Measurements from ENCODE around the gene OR2J2. TPM values are rescaled to one million over a fixed set of nuclear protein-coding genes. Genes with fewer than 3 reads are reported as not detected.
"Not testable (repeated sequence)": the region's sequence is repeated elsewhere in the genome, so short reads cannot be mapped to it uniquely, and the experiment has no call there.

OR2J2 gene
- total and polyA plus RNA-seq, 2 of the 4 experiments (the other 2 are of a cell fraction): not detected

- not testable (repeated sequence) for H3K79me1 ChIP-seq (ENCODE audit: low read depth in 1 of 2, low read length in 2 of 2)
Measured at GRCh38 chr6:29218056-29218455, 47.3 kb downstream of the OR2J2 start.

More at GRCh38 chr6:29218056-29218455, 47.3 kb downstream of the OR2J2 start:
- H4K91ac ChIP-seq (ENCODE audit: insufficient read depth, low read depth, low read length); POLR2A ChIA-PET (ENCODE audit: unreplicated experiment); H3K4me2 ChIP-seq (ENCODE audit: low read depth, low read length); H3K4me3 ChIP-seq (ENCODE audit: insufficient read depth, low read depth, low read length); H2BK5ac ChIP-seq (ENCODE audit: low read depth, low read length, poor library complexity, severe bottlenecking); BruUV-seq (replicated peaks); DNase-seq; H3K14ac ChIP-seq (replicated peaks; ENCODE audit: low read depth, low read length); H3K9me3 ChIP-seq (ENCODE audit: control insufficient read depth, insufficient read depth, low read length); H3K4ac ChIP-seq (ENCODE audit: low read depth, low read length); H3K36me3 ChIP-seq (ENCODE audit: control insufficient read depth, insufficient read depth, low read length); H3K56ac ChIP-seq (ENCODE audit: extremely low read depth, insufficient read depth, low read length); H3K4me1 ChIP-seq (ENCODE audit: control insufficient read depth, insufficient read depth, low read length); CTCF ChIA-PET; H4K20me1 ChIP-seq (ENCODE audit: insufficient read depth, low read length); H2AK9ac ChIP-seq (replicated peaks; ENCODE audit: low read depth, low read length, poor library complexity); H3K27me3 ChIP-seq (ENCODE audit: control insufficient read depth, insufficient read depth, low read length); dilution Hi-C loops (cut with HindIII; ENCODE audit: low sequenced_read_pairs, unreplicated experiment); H4K8ac ChIP-seq (ENCODE audit: low read depth in 2 of 2, low read length in 2 of 2); H3K27ac ChIP-seq (ENCODE audit: insufficient read depth, low read length); H2AFZ ChIP-seq (replicated peaks; ENCODE audit: low read length, poor library complexity); H3K23ac ChIP-seq (ENCODE audit: low read depth, low read length); H3K9me1 ChIP-seq (ENCODE audit: insufficient read depth, low read length); H2BK20ac ChIP-seq (ENCODE audit: low read depth, low read length); H2BK15ac ChIP-seq (ENCODE audit: low read depth, low read length); H4K5ac ChIP-seq (ENCODE audit: low read depth, low read length); intact Hi-C loops (cut with micrococcal nuclease); H3K18ac ChIP-seq (ENCODE audit: low read depth, low read length); H2BK120ac ChIP-seq (ENCODE audit: low read depth, low read length); ATAC-seq (ENCODE audit: low read depth); H3K9ac ChIP-seq (ENCODE audit: low read depth, low read length); H2AK5ac ChIP-seq (ENCODE audit: low read depth, low read length); in situ Hi-C loops (cut with MboI; ENCODE audit: low sequenced_read_pairs): not testable (repeated sequence)
- WGBS, 2 experiments (ENCODE audit: extremely low coverage in 2 of 2, insufficient read length in 1 of 2): no CpG with 5 or more reads among the region's 1 CpG

Other genes with a start within 250 kb of the OR2J2 start
- gene TRIM27, start 246.9 kb upstream of the OR2J2 start, total RNA-seq (2012; rRNA removed): 48.0 TPM in 2 replicates
- 43.5 and 44.4 TPM in 2 replicates for gene TRIM27, start 246.9 kb upstream of the OR2J2 start, polyA plus RNA-seq (2012; rRNA removed)
- gene ZNF311, start 165.6 kb upstream of the OR2J2 start, total RNA-seq (2012; rRNA removed): 0.28 and 0.36 TPM in 2 replicates
- gene ZNF311, start 165.6 kb upstream of the OR2J2 start, polyA plus RNA-seq (2012; rRNA removed): 0.27 and 0.34 TPM in 2 replicates
- gene OR2W1, start 125.7 kb upstream of the OR2J2 start, total RNA-seq (2012; rRNA removed): not detected in 2 replicates
- gene OR2W1, start 125.7 kb upstream of the OR2J2 start, polyA plus RNA-seq (2012; rRNA removed): not detected in 2 replicates
- gene OR2B3, start 83.6 kb upstream of the OR2J2 start, total RNA-seq (2012; rRNA removed): not detected in 2 replicates
- not detected in 2 replicates for gene OR2B3, start 83.6 kb upstream of the OR2J2 start, polyA plus RNA-seq (2012; rRNA removed)
- not detected in 2 replicates for gene OR2J1, start 71.4 kb upstream of the OR2J2 start, total RNA-seq (2012; rRNA removed)
- gene OR2J1, start 71.4 kb upstream of the OR2J2 start, polyA plus RNA-seq (2012; rRNA removed): not detected in 2 replicates
- gene OR2J3, start 62.8 kb upstream of the OR2J2 start, total RNA-seq (2012; rRNA removed): not detected in 2 replicates
- gene OR2J3, start 62.8 kb upstream of the OR2J2 start, polyA plus RNA-seq (2012; rRNA removed): not detected in 2 replicates
- not detected in 2 replicates for gene OR14J1, start 130.8 kb downstream of the OR2J2 start, total RNA-seq (2012; rRNA removed)
- not detected in 2 replicates for gene OR14J1, start 130.8 kb downstream of the OR2J2 start, polyA plus RNA-seq (2012; rRNA removed)
- gene OR5V1, start 198.0 kb downstream of the OR2J2 start, total RNA-seq (2012; rRNA removed): not detected in 2 replicates
- not detected in 2 replicates for gene OR5V1, start 198.0 kb downstream of the OR2J2 start, polyA plus RNA-seq (2012; rRNA removed)
- not detected in 2 replicates for gene OR12D3, start 204.4 kb downstream of the OR2J2 start, total RNA-seq (2012; rRNA removed)
- gene OR12D3, start 204.4 kb downstream of the OR2J2 start, polyA plus RNA-seq (2012; rRNA removed): not detected in 2 replicates
- not detected in 2 replicates for gene OR12D2, start 224.7 kb downstream of the OR2J2 start, total RNA-seq (2012; rRNA removed)
- not detected in 2 replicates for gene OR12D2, start 224.7 kb downstream of the OR2J2 start, polyA plus RNA-seq (2012; rRNA removed)
- not detected in 2 replicates for gene OR12D1, start 244.0 kb downstream of the OR2J2 start, total RNA-seq (2012; rRNA removed)
- gene OR12D1, start 244.0 kb downstream of the OR2J2 start, polyA plus RNA-seq (2012; rRNA removed): not detected in 2 replicates

Measured in IMR-90 (cell line).